Stimulated activated CD8-positive, alpha-beta memory T cell treated with anti-CD3 and anti-CD28 coated beads, Interleukin-2, amount 100 ng/mL, for 1 hour (primary cell): ENCODE measurements around the gene USP17L27.
"Not testable (repeated sequence)": the region's sequence is repeated elsewhere in the genome, so short reads cannot be mapped to it uniquely, and the experiment has no call there.

Source experiments
- DNase-seq, 2 donors: peaks; one replicate each; pipeline ENCODE4 v3.0.0-alpha.2; 2020; ENCODE audit warnings: low read depth in 2 of 2

USP17L27 gene

DNA sequence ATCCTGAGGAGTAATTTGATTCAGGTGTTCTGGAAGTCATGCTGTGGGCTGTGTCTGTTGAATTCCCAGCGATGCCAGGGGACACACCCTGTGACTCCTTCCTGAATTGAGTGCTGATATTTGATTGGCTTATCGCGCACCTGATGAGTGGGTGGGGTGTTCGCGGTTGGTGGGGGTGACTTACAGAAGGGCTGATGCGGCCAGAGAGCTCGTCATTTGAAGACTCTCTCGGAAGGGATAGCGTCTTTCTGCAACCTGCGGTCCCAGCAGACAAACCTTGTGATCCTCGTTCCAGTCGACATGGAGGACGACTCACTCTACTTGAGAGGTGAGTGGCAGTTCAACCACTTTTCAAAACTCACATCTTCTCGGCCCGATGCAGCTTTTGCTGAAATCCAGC, at the start of gene USP17L27:
TSS of gene USP17L27 (plus strand) at position 301 of the 400 bp plus-strand sequence. CDS start at position 301, 0 bp downstream.
- not testable (repeated sequence) for DNase-seq

DNA sequence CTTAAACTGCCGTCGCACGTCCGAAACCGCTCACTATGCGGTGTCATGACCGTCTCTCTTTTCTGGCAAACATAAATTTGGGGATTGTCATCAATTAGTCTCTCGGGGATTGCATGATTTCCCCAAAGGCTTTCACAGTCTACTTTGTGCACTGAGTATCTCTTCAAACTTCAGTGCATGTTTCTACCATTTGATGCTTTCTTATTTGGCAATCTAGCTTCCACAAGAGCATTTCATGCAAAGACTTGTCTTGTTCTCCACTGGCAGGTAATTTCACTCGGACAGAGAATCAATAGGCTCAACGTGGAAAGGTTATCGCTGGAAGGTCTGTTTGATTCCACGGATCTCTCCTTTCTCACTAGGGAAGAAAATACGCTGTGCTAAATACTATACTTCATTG, 19.8 kb upstream of the USP17L27 start:
- DNase-seq, result not testable (repeated sequence)

DNA sequence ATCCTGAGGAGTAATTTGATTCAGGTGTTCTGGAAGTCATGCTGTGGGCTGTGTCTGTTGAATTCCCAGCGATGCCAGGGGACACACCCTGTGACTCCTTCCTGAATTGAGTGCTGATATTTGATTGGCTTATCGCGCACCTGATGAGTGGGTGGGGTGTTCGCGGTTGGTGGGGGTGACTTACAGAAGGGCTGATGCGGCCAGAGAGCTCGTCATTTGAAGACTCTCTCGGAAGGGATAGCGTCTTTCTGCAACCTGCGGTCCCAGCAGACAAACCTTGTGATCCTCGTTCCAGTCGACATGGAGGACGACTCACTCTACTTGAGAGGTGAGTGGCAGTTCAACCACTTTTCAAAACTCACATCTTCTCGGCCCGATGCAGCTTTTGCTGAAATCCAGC, 19.1 kb upstream of the USP17L27 start, which contains the start of gene USP17L24:
TSS of gene USP17L24 (plus strand) at position 301 of the 400 bp plus-strand sequence. CDS start at position 301, 0 bp downstream.
- DNase-seq, result not testable (repeated sequence)

DNA sequence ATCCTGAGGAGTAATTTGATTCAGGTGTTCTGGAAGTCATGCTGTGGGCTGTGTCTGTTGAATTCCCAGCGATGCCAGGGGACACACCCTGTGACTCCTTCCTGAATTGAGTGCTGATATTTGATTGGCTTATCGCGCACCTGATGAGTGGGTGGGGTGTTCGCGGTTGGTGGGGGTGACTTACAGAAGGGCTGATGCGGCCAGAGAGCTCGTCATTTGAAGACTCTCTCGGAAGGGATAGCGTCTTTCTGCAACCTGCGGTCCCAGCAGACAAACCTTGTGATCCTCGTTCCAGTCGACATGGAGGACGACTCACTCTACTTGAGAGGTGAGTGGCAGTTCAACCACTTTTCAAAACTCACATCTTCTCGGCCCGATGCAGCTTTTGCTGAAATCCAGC, 14.3 kb upstream of the USP17L27 start, which contains the start of gene USP17L25:
TSS of gene USP17L25 (plus strand) at position 301 of the 400 bp plus-strand sequence. CDS start at position 301, 0 bp downstream.
- not testable (repeated sequence) for DNase-seq

DNA sequence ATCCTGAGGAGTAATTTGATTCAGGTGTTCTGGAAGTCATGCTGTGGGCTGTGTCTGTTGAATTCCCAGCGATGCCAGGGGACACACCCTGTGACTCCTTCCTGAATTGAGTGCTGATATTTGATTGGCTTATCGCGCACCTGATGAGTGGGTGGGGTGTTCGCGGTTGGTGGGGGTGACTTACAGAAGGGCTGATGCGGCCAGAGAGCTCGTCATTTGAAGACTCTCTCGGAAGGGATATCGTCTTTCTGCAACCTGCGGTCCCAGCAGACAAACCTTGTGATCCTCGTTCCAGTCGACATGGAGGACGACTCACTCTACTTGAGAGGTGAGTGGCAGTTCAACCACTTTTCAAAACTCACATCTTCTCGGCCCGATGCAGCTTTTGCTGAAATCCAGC, 9.6 kb upstream of the USP17L27 start, which contains the start of gene USP17L26:
TSS of gene USP17L26 (plus strand) at position 301 of the 400 bp plus-strand sequence. CDS start at position 301, 0 bp downstream.
- DNase-seq, result not testable (repeated sequence)

DNA sequence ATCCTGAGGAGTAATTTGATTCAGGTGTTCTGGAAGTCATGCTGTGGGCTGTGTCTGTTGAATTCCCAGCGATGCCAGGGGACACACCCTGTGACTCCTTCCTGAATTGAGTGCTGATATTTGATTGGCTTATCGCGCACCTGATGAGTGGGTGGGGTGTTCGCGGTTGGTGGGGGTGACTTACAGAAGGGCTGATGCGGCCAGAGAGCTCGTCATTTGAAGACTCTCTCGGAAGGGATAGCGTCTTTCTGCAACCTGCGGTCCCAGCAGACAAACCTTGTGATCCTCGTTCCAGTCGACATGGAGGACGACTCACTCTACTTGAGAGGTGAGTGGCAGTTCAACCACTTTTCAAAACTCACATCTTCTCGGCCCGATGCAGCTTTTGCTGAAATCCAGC, 4.8 kb upstream of the USP17L27 start, which contains the start of gene USP17L5:
TSS of gene USP17L5 (plus strand) at position 301 of the 400 bp plus-strand sequence. CDS start at position 301, 0 bp downstream.
- DNase-seq, result not testable (repeated sequence)

DNA sequence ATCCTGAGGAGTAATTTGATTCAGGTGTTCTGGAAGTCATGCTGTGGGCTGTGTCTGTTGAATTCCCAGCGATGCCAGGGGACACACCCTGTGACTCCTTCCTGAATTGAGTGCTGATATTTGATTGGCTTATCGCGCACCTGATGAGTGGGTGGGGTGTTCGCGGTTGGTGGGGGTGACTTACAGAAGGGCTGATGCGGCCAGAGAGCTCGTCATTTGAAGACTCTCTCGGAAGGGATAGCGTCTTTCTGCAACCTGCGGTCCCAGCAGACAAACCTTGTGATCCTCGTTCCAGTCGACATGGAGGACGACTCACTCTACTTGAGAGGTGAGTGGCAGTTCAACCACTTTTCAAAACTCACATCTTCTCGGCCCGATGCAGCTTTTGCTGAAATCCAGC, 4.6 kb downstream of the USP17L27 start, which contains the start of gene USP17L28:
TSS of gene USP17L28 (plus strand) at position 301 of the 400 bp plus-strand sequence. CDS start at position 301, 0 bp downstream.
- not testable (repeated sequence) for DNase-seq

GRCh38 chr4:9350866-9351265, 6.9 kb downstream of the USP17L27 start:
- not testable (repeated sequence) for DNase-seq

DNA sequence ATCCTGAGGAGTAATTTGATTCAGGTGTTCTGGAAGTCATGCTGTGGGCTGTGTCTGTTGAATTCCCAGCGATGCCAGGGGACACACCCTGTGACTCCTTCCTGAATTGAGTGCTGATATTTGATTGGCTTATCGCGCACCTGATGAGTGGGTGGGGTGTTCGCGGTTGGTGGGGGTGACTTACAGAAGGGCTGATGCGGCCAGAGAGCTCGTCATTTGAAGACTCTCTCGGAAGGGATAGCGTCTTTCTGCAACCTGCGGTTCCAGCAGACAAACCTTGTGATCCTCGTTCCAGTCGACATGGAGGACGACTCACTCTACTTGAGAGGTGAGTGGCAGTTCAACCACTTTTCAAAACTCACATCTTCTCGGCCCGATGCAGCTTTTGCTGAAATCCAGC, 9.4 kb downstream of the USP17L27 start, which contains the start of gene USP17L29:
TSS of gene USP17L29 (plus strand) at position 301 of the 400 bp plus-strand sequence. CDS start at position 301, 0 bp downstream.
- not testable (repeated sequence) for DNase-seq

- not testable (repeated sequence) for DNase-seq
Measured at GRCh38 chr4:9362829-9363228, 18.9 kb downstream of the USP17L27 start, which contains the start of gene USP17L30. Gene USP17L30 (plus strand): TSS chr4:9363129. CDS start chr4:9363129, 0 bp downstream.

GRCh38 chr4:9379881-9380280, 35.9 kb downstream of the USP17L27 start:
- not testable (repeated sequence) for DNase-seq

GRCh38 chr4:9381012-9381534, 37.1 kb downstream of the USP17L27 start:
- peak in 1 of 2 donors; percentile 33 for DNase-seq

DNA sequence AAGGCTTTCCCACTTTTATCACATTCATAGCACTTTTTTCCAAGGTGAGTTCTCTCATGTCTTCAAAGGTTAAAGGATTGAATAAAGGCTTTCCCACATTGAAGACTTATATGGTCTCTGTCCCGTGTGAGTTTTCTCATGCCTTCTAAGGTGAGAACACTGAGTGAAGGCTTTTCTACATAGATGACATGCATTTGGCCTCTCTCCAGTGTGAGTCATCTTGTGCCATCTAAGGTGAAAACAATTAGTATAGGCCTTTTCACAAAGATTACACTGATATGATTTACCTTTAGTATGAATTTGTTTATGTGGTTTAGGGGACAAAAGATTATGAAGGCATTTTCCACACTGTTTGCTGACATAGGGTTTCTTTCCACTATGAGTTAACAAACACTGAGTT, 40.2 kb downstream of the USP17L27 start:
- DNase-seq, result no peak

- DNase-seq, result not testable (repeated sequence)
Measured at GRCh38 chr4:9389001-9389400, 45.1 kb downstream of the USP17L27 start.
